Trophoblast cell (in vitro differentiated cells and primary cell): ENCODE data around the gene KIAA1328.

Experiments used
- DNase-seq, 2 donors: peaks; one replicate each; pipeline ENCODE4 v3.0.0-alpha.2; 2016
- H2AFZ ChIP-seq: 2 replicates; pipeline ENCODE4 v1.6.1; 2013; ENCODE audit warnings: low read length, moderate library complexity, mild to moderate bottlenecking; ENCODE audit not compliant: insufficient read depth, poor library complexity
- H2AK5ac ChIP-seq: 2 replicates; pipeline ENCODE4 v1.6.1; 2013; ENCODE audit warnings: mild to moderate bottlenecking, low read length
- H2BK120ac ChIP-seq: 2 replicates; pipeline ENCODE4 v1.6.1; 2013; ENCODE audit warnings: low read length, mild to moderate bottlenecking, moderate library complexity; ENCODE audit not compliant: insufficient read depth, poor library complexity
- H2BK12ac ChIP-seq: 2 replicates; pipeline ENCODE4 v1.6.1; 2013; ENCODE audit warnings: mild to moderate bottlenecking, low read length, moderate library complexity
- H2BK5ac ChIP-seq: 2 replicates; pipeline ENCODE4 v1.6.1; 2013; ENCODE audit warnings: low read length, low read depth, moderate library complexity, mild to moderate bottlenecking; ENCODE audit not compliant: poor library complexity
- H3K14ac ChIP-seq: 2 replicates; pipeline ENCODE4 v1.6.1; 2013; ENCODE audit warnings: mild to moderate bottlenecking, low read length
- H3K18ac ChIP-seq: 2 replicates; pipeline ENCODE4 v1.6.1; 2013; ENCODE audit warnings: mild to moderate bottlenecking, low read length
- H3K23ac ChIP-seq: 2 replicates; pipeline ENCODE4 v1.6.1; 2013; ENCODE audit warnings: low read length
- H3K27ac ChIP-seq: 2 replicates; pipeline ENCODE4 v1.5.1; 2013; ENCODE audit warnings: low read depth, mild to moderate bottlenecking, inconsistent platforms, low read length, moderate library complexity
- H3K27me3 ChIP-seq: 2 replicates; pipeline ENCODE4 v1.6.1; 2013; ENCODE audit warnings: inconsistent platforms, mild to moderate bottlenecking, low read length, moderate library complexity; ENCODE audit not compliant: insufficient read depth
- H3K36me3 ChIP-seq, 2 experiments: 1 replicate in 1 of 2; 2 replicates in 1 of 2; pipeline ENCODE4 v1.6.1; 2013; ENCODE audit warnings: low read length in 2 of 2, mild to moderate bottlenecking in 2 of 2, moderate library complexity in 1 of 2; ENCODE audit not compliant: insufficient read depth in 2 of 2, control insufficient read depth in 1 of 2
- H3K4ac ChIP-seq: 2 replicates; pipeline ENCODE4 v1.6.1; 2013; ENCODE audit warnings: low read depth, mild to moderate bottlenecking, low read length, moderate library complexity
- H3K4me1 ChIP-seq, 2 experiments: 1 replicate in 1 of 2; 2 replicates in 1 of 2; pipeline ENCODE4 v1.6.1; 2013; ENCODE audit warnings: low read length in 2 of 2, mild to moderate bottlenecking in 2 of 2, moderate library complexity in 1 of 2; ENCODE audit not compliant: insufficient read depth in 2 of 2, control insufficient read depth in 1 of 2
- H3K4me2 ChIP-seq: 2 replicates; pipeline ENCODE4 v1.6.1; 2013; ENCODE audit warnings: inconsistent platforms, mild to moderate bottlenecking, low read length, moderate library complexity
- H3K4me3 ChIP-seq: 2 replicates; pipeline ENCODE4 v1.5.1; 2013; ENCODE audit warnings: mild to moderate bottlenecking, low read depth, low read length, inconsistent platforms
- H3K79me1 ChIP-seq: one replicate; pipeline ENCODE4 v1.6.1; 2013; ENCODE audit warnings: low read length
- H3K79me2 ChIP-seq: 2 replicates; pipeline ENCODE4 v1.6.1; 2013; ENCODE audit warnings: low read length, mild to moderate bottlenecking; ENCODE audit not compliant: control insufficient read depth, insufficient read depth, poor library complexity
- H3K9ac ChIP-seq: 2 replicates; pipeline ENCODE4 v1.6.1; 2013; ENCODE audit warnings: mild to moderate bottlenecking, low read length
- H3K9me3 ChIP-seq: 2 replicates; pipeline ENCODE4 v1.6.1; 2013; ENCODE audit warnings: low read depth, mild to moderate bottlenecking, control low read depth, inconsistent platforms, low read length; ENCODE audit not compliant: insufficient read depth
- H4K12ac ChIP-seq: 2 replicates; pipeline ENCODE4 v1.6.1; 2013; ENCODE audit warnings: low read depth, mild to moderate bottlenecking, low read length, moderate library complexity
- H4K8ac ChIP-seq: 2 replicates; pipeline ENCODE4 v1.6.1; 2013; ENCODE audit warnings: low read depth, mild to moderate bottlenecking, low read length, moderate library complexity
- H4K91ac ChIP-seq: one replicate; pipeline ENCODE4 v1.6.1; 2013; ENCODE audit warnings: low read depth, mild to moderate bottlenecking, low read length, moderate library complexity
- WGBS: extraction: QIAGEN DNeasy Blood & Tissue Kit; methylation state at CpG from one replicate; pipeline ENCODE4 v1.1.7; 2013; ENCODE audit warnings: missing lambda C conversion rate; ENCODE audit not compliant: insufficient read length, insufficient coverage; ENCODE audit errors: extremely low coverage; 5-methylcytosine and 5-hydroxymethylcytosine counted together

Gene KIAA1328

DNA sequence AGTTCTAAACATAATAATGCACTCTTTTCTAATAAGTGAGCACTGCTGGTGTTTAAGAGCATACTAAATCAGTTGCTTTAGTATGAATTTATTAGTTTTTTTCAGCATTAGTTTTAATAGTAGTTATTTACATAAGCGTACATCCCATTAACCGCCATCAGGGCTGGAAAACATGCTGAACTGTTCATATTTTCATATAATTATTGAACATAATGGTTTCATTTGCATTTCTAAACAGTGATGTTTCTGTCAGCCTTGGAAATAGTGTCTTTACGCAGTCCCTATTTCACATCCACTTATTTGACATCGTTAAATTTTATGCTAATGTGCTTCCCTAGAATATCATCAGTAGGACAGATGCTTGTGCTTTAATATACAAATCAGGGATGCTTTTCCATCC lies 71.5 kb downstream of the KIAA1328 start:
- no peak for DNase-seq
- Histone ChIP-seq H3K14ac (no peak overlapping the region), H3K9me3 (no peaks in the 10 kb centered on the region), H2BK5ac (no peak overlapping the region), H2AFZ (no peak overlapping the region), H2AK5ac (no peak overlapping the region), H3K27me3 (no peaks in the 10 kb centered on the region), H3K79me2 (no peaks in the 10 kb centered on the region), H3K23ac (no peak overlapping the region), H3K36me3 (no peaks in the 10 kb centered on the region), H3K4me3 (no peak overlapping the region), H4K91ac (no peak overlapping the region), H4K8ac (no peak overlapping the region), H4K12ac (no peak overlapping the region), H2BK12ac (no peak overlapping the region), H3K9ac (no peak overlapping the region), H2BK120ac (no peak overlapping the region), H3K27ac (no peak overlapping the region), H3K4me1 (no peaks in the 10 kb centered on the region), H3K4ac (no peak overlapping the region), H3K79me1 (no peaks in the 10 kb centered on the region), H3K4me2 (no peak overlapping the region), H3K18ac (no peak overlapping the region)
- no CpG with 5 or more reads among the region's 4 CpGs for WGBS

DNA sequence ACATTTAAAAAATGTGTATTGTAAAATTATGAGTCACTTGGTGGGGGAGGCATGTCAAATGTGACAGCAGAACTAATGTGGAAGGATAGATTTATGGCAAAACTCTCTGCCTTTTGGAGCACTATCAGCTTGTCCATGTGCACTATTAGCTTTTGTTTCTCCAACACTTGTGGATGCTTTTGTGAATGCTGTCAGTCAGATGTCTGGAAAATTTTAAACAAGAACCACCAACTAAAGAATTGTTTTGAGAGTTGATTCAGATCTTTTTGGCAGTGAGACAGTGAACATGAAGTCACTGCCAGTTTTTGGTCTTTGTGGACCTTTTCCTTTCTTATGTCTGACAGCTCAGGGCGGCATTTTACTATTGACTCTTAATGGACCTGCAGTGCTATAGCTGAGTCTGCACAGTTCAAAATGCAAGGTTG lies 72.4 kb downstream of the KIAA1328 start:
- no peaks in the 10 kb centered on the region for H3K4me1 ChIP-seq
- H3K9me3 ChIP-seq, result no peaks in the 10 kb centered on the region
- DNase-seq, result no peak
- no peak overlapping the region for H2AK5ac ChIP-seq
- no peak overlapping the region for H4K91ac ChIP-seq
- H3K79me2 ChIP-seq, result no peaks in the 10 kb centered on the region
- H4K12ac ChIP-seq, result no peak overlapping the region
- no peak overlapping the region for H3K4me2 ChIP-seq
- H3K14ac ChIP-seq, result no peak overlapping the region
- no peak overlapping the region for H3K27ac ChIP-seq
- H2BK120ac ChIP-seq, result no peak overlapping the region
- no peaks in the 10 kb centered on the region for H3K27me3 ChIP-seq
- H3K23ac ChIP-seq, result no peak overlapping the region
- H3K18ac ChIP-seq, result no peak overlapping the region
- H2BK12ac ChIP-seq, result no peak overlapping the region
- WGBS, result no CpG with 5 or more reads among the region's 1 CpG
- no peak overlapping the region for H3K4ac ChIP-seq
- no peaks in the 10 kb centered on the region for H3K36me3 ChIP-seq
- H2AFZ ChIP-seq, result no peak overlapping the region
- H3K4me3 ChIP-seq, result no peak overlapping the region
- H3K79me1 ChIP-seq, result no peaks in the 10 kb centered on the region
- H2BK5ac ChIP-seq, result no peak overlapping the region
- H4K8ac ChIP-seq, result no peak overlapping the region
- no peak overlapping the region for H3K9ac ChIP-seq

GRCh38 chr18:36903215-36903928 lies 74.4 kb downstream of the KIAA1328 start:
- Histone ChIP-seq H3K79me2 (no peaks in the 10 kb centered on the region), H3K27me3 (no peaks in the 10 kb centered on the region), H3K4me3 (no peak overlapping the region), H2BK12ac (no peak overlapping the region), H3K79me1 (no peaks in the 10 kb centered on the region), H3K4me2 (no peak overlapping the region), H2BK120ac (no peak overlapping the region), H3K18ac (no peak overlapping the region), H4K8ac (no peak overlapping the region), H2BK5ac (no peak overlapping the region), H3K27ac (no peak overlapping the region), H2AK5ac (no peak overlapping the region), H4K12ac (no peak overlapping the region), H3K4ac (no peak overlapping the region), H3K36me3 (no peaks in the 10 kb centered on the region), H2AFZ (no peak overlapping the region), H3K4me1 (no peaks in the 10 kb centered on the region), H3K9me3 (no peaks in the 10 kb centered on the region), H3K23ac (no peak overlapping the region), H3K14ac (no peak overlapping the region), H4K91ac (no peak overlapping the region), H3K9ac (no peak overlapping the region)
- WGBS, result no CpG with 5 or more reads among the region's 3 CpGs
- DNase-seq, result no peak

- no peaks in the 10 kb centered on the region for H3K79me1 ChIP-seq
- no peaks in the 10 kb centered on the region for H3K79me2 ChIP-seq
- no peak overlapping the region for H2BK5ac ChIP-seq
- no peak overlapping the region for H3K14ac ChIP-seq
- no peaks in the 10 kb centered on the region for H3K4me1 ChIP-seq
- DNase-seq, result no peak
- H3K4me2 ChIP-seq, result no peak overlapping the region
- H3K18ac ChIP-seq, result no peak overlapping the region
- H4K8ac ChIP-seq, result no peak overlapping the region
- H3K27ac ChIP-seq, result no peak overlapping the region
- H3K23ac ChIP-seq, result no peak overlapping the region
- H4K91ac ChIP-seq, result no peak overlapping the region
- no peak overlapping the region for H4K12ac ChIP-seq
- H2BK120ac ChIP-seq, result no peak overlapping the region
- H2AFZ ChIP-seq, result no peak overlapping the region
- no peaks in the 10 kb centered on the region for H3K36me3 ChIP-seq
- no peak overlapping the region for H3K4ac ChIP-seq
- no peaks in the 10 kb centered on the region for H3K9me3 ChIP-seq
- no peak overlapping the region for H3K4me3 ChIP-seq
- H2BK12ac ChIP-seq, result no peak overlapping the region
- no peaks in the 10 kb centered on the region for H3K27me3 ChIP-seq
- no peak overlapping the region for H3K9ac ChIP-seq
- no peak overlapping the region for H2AK5ac ChIP-seq
Observed at GRCh38 chr18:36905571-36905970, 76.6 kb downstream of the KIAA1328 start.
